KOPT-K1 (cell line): Measurements from ENCODE around the gene SOS1.
"Not testable (repeated sequence)": the region's sequence is repeated elsewhere in the genome, so short reads cannot be mapped to it uniquely, and the experiment has no call there.

Source experiments
- H3K27ac ChIP-seq: fragments of 200-600 bp; sonication (generic); 2 replicates; pipeline ENCODE4 v1.5.1; 2016; ENCODE audit warnings: antibody characterized with exemption, mild to moderate bottlenecking, low read depth, low read length; ENCODE audit not compliant: poor library complexity, severe bottlenecking
- H3K36me3 ChIP-seq: fragments of 200-600 bp; sonication (generic); 2 replicates; pipeline ENCODE4 v1.5.1; 2017; ENCODE audit warnings: antibody characterized with exemption, mild to moderate bottlenecking, low read length, moderate library complexity; ENCODE audit not compliant: insufficient read depth
- H3K9me3 ChIP-seq: fragments of 200-600 bp; sonication (generic); 2 replicates; pipeline ENCODE4 v1.5.1; 2017; ENCODE audit warnings: antibody characterized with exemption, low read length, mild to moderate bottlenecking; ENCODE audit not compliant: insufficient read depth, poor library complexity, severe bottlenecking

SOS1 gene

GRCh38 chr2:39142904-39143605 is 22.2 kb upstream of the SOS1 start:
- no peak overlapping the region for H3K27ac ChIP-seq
- no peaks in the 10 kb centered on the region for H3K9me3 ChIP-seq
- H3K36me3 ChIP-seq = no peaks in the 10 kb centered on the region

- Histone ChIP-seq H3K9me3 (no peaks in the 10 kb centered on the region), H3K27ac (no peak overlapping the region), H3K36me3 (no peaks in the 10 kb centered on the region)
Measured at GRCh38 chr2:39141334-39142271, 20.8 kb upstream of the SOS1 start.

GRCh38 chr2:39140948-39141333 is 20.1 kb upstream of the SOS1 start:
- not testable (repeated sequence) for H3K9me3 ChIP-seq, H3K27ac ChIP-seq, H3K36me3 ChIP-seq

GRCh38 chr2:39140322-39140847 is 19.5 kb upstream of the SOS1 start:
- no peaks in the 10 kb centered on the region for H3K9me3 ChIP-seq
- H3K36me3 ChIP-seq = no peaks in the 10 kb centered on the region
- H3K27ac ChIP-seq = no peak overlapping the region

- H3K36me3 ChIP-seq = no peaks in the 10 kb centered on the region
- H3K27ac ChIP-seq = no peak overlapping the region
- H3K9me3 ChIP-seq = no peaks in the 10 kb centered on the region
Measured at GRCh38 chr2:39139511-39140237, 18.8 kb upstream of the SOS1 start.

DNA sequence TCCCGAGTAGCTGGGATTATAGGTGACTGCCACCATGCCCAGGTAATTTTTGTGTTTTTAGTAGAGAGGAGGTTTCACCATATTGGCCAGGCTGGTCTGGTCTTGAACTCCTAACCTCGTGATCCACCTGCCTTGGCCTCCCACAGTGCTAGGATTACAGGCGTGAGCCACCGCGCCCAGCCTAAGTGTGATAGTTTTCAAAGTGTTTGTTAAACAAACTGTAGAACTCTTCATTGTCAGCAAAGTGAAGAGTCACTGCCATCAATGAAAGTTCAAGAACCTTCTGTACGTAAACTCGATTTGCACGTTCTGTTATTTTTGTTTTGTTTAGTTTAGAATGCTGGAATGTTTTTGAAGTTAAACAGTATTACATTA is 18.0 kb upstream of the SOS1 start:
- H3K27ac ChIP-seq = no peak overlapping the region
- no peaks in the 10 kb centered on the region for H3K9me3 ChIP-seq
- H3K36me3 ChIP-seq = no peaks in the 10 kb centered on the region

DNA sequence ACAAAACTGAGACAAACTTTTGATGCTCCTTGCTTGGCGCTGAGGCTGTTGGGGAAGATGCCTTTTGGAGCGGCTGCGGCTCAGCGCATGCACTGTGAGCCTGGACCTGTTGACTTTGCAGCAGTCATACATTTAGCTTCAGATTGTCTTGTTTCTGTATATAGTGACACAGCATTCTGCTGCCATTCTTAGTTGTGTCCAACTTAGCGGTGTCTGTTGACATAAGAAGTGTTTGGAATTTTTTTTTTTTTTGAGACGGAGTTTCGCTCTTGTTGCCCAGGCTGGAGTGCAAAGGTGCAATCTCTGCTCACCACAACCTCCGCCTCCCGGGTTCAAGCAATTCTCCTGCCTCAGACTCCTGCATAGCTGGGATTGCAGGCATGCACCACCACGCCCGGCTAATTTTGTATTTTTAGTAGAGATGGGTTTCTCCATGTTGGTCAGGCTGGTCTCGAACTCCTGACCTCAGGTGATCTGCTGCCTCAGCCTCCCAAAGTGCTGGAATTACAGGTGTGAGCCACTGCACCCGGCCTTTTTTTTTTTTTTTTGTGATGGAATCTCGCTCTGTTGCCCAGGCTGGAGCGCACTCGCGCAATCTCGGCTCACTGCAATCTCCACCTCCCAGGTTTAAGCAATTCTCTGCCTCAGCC is 17.5 kb upstream of the SOS1 start:
- not testable (repeated sequence) for H3K27ac ChIP-seq, H3K36me3 ChIP-seq, H3K9me3 ChIP-seq

DNA sequence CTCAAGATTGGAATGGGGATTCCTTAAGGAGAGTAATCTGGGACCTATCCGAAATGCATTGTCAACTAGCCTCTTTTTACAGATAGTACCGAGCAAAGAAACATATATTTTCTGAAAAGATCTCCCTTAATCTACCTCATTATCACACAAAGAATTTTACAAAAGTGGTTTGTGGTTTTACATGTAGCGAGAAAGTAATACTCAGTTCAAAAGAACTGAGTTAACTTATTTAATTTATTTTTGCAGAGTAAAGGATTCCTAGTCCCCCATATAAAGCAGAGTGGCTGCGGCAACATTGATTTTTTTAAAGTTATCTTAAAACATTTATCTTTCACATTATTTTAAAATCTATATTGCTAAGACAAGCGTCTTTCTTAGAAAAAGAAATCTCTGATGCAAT is 15.9 kb upstream of the SOS1 start:
- Histone ChIP-seq H3K27ac (no peak overlapping the region), H3K9me3 (no peaks in the 10 kb centered on the region), H3K36me3 (no peaks in the 10 kb centered on the region)

- Histone ChIP-seq H3K27ac (no peak overlapping the region), H3K9me3 (no peaks in the 10 kb centered on the region), H3K36me3 (no peaks in the 10 kb centered on the region)
Measured at GRCh38 chr2:39135690-39136259, 14.9 kb upstream of the SOS1 start.

DNA sequence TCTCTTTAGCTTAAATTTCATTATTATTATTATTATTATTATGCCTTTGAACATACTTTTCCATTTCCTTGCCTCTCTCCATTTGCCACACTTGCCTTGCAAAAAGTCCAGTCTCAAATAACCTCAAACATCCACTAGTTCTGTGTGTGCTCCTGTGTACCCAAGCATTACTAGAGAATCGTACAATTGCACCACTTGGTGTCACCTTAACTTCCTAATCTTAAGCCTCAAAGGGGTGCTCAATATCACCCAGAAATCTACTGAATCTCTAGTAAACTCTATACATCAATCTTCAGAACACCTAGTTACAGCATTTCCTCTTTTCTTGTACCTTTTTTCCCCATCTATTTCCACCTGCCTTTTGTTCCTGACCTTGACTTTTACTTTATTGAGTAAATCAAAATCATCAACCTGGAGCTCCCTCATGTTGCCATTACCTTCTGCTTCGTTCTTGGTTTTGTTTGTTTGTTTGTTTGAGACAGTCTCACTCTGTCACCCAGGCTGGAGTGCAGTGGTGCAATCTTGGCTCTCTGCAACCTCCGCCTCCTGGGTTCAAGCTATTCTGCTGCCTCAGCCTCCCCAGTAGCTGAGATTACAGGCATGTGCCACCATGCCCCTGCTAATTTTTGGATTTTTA is 12.5 kb upstream of the SOS1 start:
- Histone ChIP-seq H3K36me3 (no peaks in the 10 kb centered on the region), H3K27ac (no peak overlapping the region), H3K9me3 (no peaks in the 10 kb centered on the region)

GRCh38 chr2:39128919-39129391 is 8.1 kb upstream of the SOS1 start:
- H3K27ac ChIP-seq = peak overlapping the region; percentile 58
- H3K36me3 ChIP-seq = no peaks in the 10 kb centered on the region
- H3K9me3 ChIP-seq = no peaks in the 10 kb centered on the region

DNA sequence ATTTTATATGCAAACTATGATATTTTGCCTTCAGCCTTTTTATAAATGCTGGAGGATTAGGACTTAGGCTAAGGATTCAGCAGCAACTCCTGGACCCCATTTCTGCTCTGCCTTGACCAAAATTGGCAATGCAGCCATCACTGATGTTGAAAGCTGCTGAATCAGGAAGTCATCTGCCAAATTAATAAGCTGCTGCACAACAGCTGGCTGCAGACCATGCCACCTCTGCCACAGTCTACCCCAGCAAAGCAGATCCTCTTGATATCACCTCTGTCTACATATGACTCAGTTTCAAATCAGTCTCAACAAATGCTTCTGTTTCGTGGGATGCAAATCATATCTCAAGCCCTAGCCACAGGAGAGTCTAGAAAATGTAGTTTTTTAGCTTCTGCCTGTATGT is 7.1 kb upstream of the SOS1 start:
- Histone ChIP-seq H3K9me3 (no peaks in the 10 kb centered on the region), H3K27ac (peak overlapping the region; percentile 2), H3K36me3 (no peaks in the 10 kb centered on the region)

DNA sequence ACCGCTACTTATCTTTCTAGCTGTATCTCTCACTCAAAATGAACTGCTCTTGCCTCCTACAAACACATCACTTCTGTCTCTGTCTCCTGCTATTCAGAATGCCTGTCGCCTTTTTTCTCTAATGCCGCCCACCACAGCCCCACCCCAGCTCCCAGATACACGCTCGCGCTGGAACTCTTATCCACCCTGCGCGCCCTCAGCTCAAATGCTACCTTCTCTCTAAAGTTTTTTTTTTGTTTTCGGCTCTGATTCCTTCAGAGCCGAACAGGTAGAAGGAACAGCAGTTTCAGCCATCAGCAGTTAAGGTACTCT is 3.9 kb upstream of the SOS1 start:
- H3K9me3 ChIP-seq = no peaks in the 10 kb centered on the region
- H3K27ac ChIP-seq = peak overlapping the region; percentile 89
- H3K36me3 ChIP-seq = no peaks in the 10 kb centered on the region
